ENCODE results near the gene PCDH15. TPM values are rescaled to one million over a fixed set of nuclear protein-coding genes. Genes with fewer than 3 reads are reported as not detected.
A peak's percentile ranks its signal among the peaks of the same experiment; 100 is the strongest.

Gene PCDH15
- total and polyA plus RNA-seq, 2 of the 8 experiments (the other 6 are each of a cell fraction or from before 2014, with no cell fraction given), result 0.11 TPM; not detected in 1

- H4K8ac ChIP-seq (ENCODE audit: extremely low read depth, insufficient read depth, low read length), result no peak overlapping the region
- no peak overlapping the region for H3K4me2 ChIP-seq (ENCODE audit: insufficient read depth in 1 of 2, low read depth in 2 of 2, low read length in 2 of 2)
- no peak overlapping the region; the same call in 1 of the 2 replicates for H2AFZ ChIP-seq (ENCODE audit: low read length)
- no peaks in the 10 kb centered on the region for H3K9me3 ChIP-seq (ENCODE audit: insufficient read depth in 2 of 2, low read depth in 1 of 2, low read length in 1 of 2)
- H3K56ac ChIP-seq (replicated peaks; ENCODE audit: insufficient read length, low read depth, low read length), result peak overlapping the region; percentile 64
- no peaks in the 10 kb centered on the region for H3K27me3 ChIP-seq (replicated peaks in 1 of 4; ENCODE audit: control insufficient read depth in 3 of 4, extremely low read depth in 1 of 4, insufficient read depth in 3 of 4, low read length in 3 of 4)
- no peak for FAIRE-seq
- no peaks in the 10 kb centered on the region for H3K79me2 ChIP-seq (ENCODE audit: control insufficient read depth in 1 of 2, insufficient read depth in 2 of 2, low read length in 2 of 2)
- H2BK5ac ChIP-seq (ENCODE audit: low read depth, low read length), result no peak overlapping the region
- H3K27ac ChIP-seq (ENCODE audit: low read depth, low read length), result no peak overlapping the region
- H3K23me2 ChIP-seq (ENCODE audit: low read depth, low read length), result no peaks in the 10 kb centered on the region
- H4K5ac ChIP-seq (ENCODE audit: insufficient read length, low read depth, low read length), result peak overlapping the region; percentile 86
- ChIA-PET CTCF (ENCODE audit: partially characterized antibody) (no interaction called here), POLR2A (ENCODE audit: partially characterized antibody) (no interaction called here)
- no peak overlapping the region for H3K23ac ChIP-seq (ENCODE audit: insufficient read length)
- H2BK20ac ChIP-seq (ENCODE audit: low read length), result no peak overlapping the region
- H3K14ac ChIP-seq (ENCODE audit: insufficient read length), result no peak overlapping the region
- H3K4me3 ChIP-seq (ENCODE audit: extremely low read depth in 1 of 4, insufficient read depth in 2 of 4, low read depth in 3 of 4, low read length in 4 of 4), result no peak overlapping the region
- no peak overlapping the region for H3K4ac ChIP-seq (replicated peaks; ENCODE audit: insufficient read length, low read depth, low read length)
- no peak for DNase-seq (ENCODE audit: low read depth in 1 of 2, low spot score in 2 of 2)
- no peaks in the 10 kb centered on the region for H4K20me1 ChIP-seq (replicated peaks in 1 of 2; ENCODE audit: control insufficient read depth in 1 of 2, insufficient read depth in 2 of 2, low read length in 2 of 2)
- H2BK15ac ChIP-seq (ENCODE audit: low read length), result no peak overlapping the region
- H3K4me1 ChIP-seq (replicated peaks in 1 of 4; ENCODE audit: control insufficient read depth in 3 of 4, insufficient read depth in 4 of 4, low read length in 3 of 4), result peaks cover 0 to 2% (median 0%) of the 10 kb centered on the region in 4 experiments; a peak in 1 of 7 replicates
- H3K9ac ChIP-seq (replicated peaks in 1 of 4; ENCODE audit: extremely low read depth in 1 of 4, low read depth in 3 of 4, low read length in 3 of 4), result no peak overlapping the region
- no peak overlapping the region for H3K18ac ChIP-seq (ENCODE audit: extremely low read depth, low read length)
- no peaks in the 10 kb centered on the region for H3K79me1 ChIP-seq (ENCODE audit: low read depth, low read length)
- H2AK5ac ChIP-seq (ENCODE audit: low read depth, low read length), result no peak overlapping the region
- TF ChIP-seq PHF8 (conservative IDR thresholded peaks at IDR 0.05; ENCODE audit: low read depth, low read length), result no peak
- peak; percentile 22; the same call in 1 of the 2 replicates for TF ChIP-seq MAFK (IDR thresholded peaks at IDR 0.05; ENCODE audit: low read depth, low read length)
- H3K36me3 ChIP-seq (ENCODE audit: control insufficient read depth in 2 of 4, insufficient read depth in 4 of 4, low read length in 3 of 4), result no peaks in the 10 kb centered on the region
- H2BK120ac ChIP-seq (replicated peaks; ENCODE audit: low read depth, low read length), result no peak overlapping the region
- no peak overlapping the region for H2BK12ac ChIP-seq (ENCODE audit: low read depth, low read length)
- H4K91ac ChIP-seq (replicated peaks; ENCODE audit: insufficient read length, low read length), result no peak overlapping the region
These were observed 187.9 kb downstream of the PCDH15 start for GRCh38 chr10:54613162-54613561.
